ENCODE measurements around the gene PRKN.

GRCh38 chr6:161828355-161828754, 899.2 kb downstream of the PRKN start:
- no peak for TF ChIP-seq CTCF (IDR thresholded peaks at IDR 0.05)
- TF ChIP-seq POLR2A (IDR thresholded peaks at IDR 0.05), result no peak
